Thoracic aorta (tissue), 2 donors: ENCODE results near the gene CLCNKA. TPM values are rescaled to one million over a fixed set of nuclear protein-coding genes. Genes with fewer than 3 reads are reported as not detected.
"Not testable (repeated sequence)": the region's sequence is repeated elsewhere in the genome, so short reads cannot be mapped to it uniquely, and the experiment has no call there.

Experiments
- ATAC-seq: fragments of 150-250 bp; one replicate; pipeline ENCODE4 v1.8.0; 2017; ENCODE audit warnings: low read depth; ENCODE audit not compliant: insufficient number of reproducible peaks, low FRiP score
- DNase-seq: peaks from one replicate; pipeline ENCODE4 v3.0.0-alpha.2; 2020; ENCODE audit warnings: low spot score
- H3K27ac ChIP-seq, 2 donors: fragments of 200-600 bp; sonication (generic); 1 replicate in 1 of 2; 2 replicates in 1 of 2; pipeline ENCODE4 v1.5.1; 2016; ENCODE audit warnings: mild to moderate bottlenecking in 2 of 2, moderate library complexity in 2 of 2
- H3K27me3 ChIP-seq: fragments of 200-600 bp; sonication (generic); replicated peaks from 2 replicates; pipeline ENCODE4 v1.6.0; 2016; ENCODE audit warnings: mild to moderate bottlenecking; ENCODE audit not compliant: insufficient read depth
- H3K36me3 ChIP-seq: fragments of 200-600 bp; sonication (generic); one replicate; pipeline ENCODE4 v1.5.1; 2016
- H3K4me1 ChIP-seq, 2 donors: fragments of 200-600 bp; sonication (generic); 1 replicate in 1 of 2; 2 replicates in 1 of 2; pipeline versions ENCODE4 v1.5.1 to v1.6.0; 2016; ENCODE audit warnings: low read depth in 2 of 2, mild to moderate bottlenecking in 1 of 2; ENCODE audit not compliant: control insufficient read depth in 1 of 2
- H3K4me3 ChIP-seq: fragments of 200-600 bp; sonication (generic); 2 replicates; pipeline ENCODE4 v1.5.1; 2016; ENCODE audit warnings: mild to moderate bottlenecking
- H3K9me3 ChIP-seq: fragments of 200-600 bp; sonication (generic); 2 replicates; pipeline ENCODE4 v1.5.1; 2016
- CTCF ChIP-seq: fragments of 200-600 bp; sonication (generic); IDR thresholded peaks from one replicate; pipeline ENCODE4 v1.5.1; 2019; ENCODE audit warnings: antibody characterized with exemption
- total RNA-seq, 2 donors: library from RNA; depleted of rRNA; stranded (reverse); fragments of >200 nt; gene quantifications; one replicate each; pipeline versions ENCODE4 v1.1.0 to v1.2.3, GENCODE V29; 2016

Gene CLCNKA
- total RNA-seq, 2 donors from 2014 or later, result 4.7 TPM; not detected in 1

GRCh38 chr1:16020325-16020724 is 1.5 kb upstream of the CLCNKA start:
- Histone ChIP-seq H3K27me3 (no peaks in the 10 kb centered on the region), H3K4me3 (no peak overlapping the region), H3K9me3 (no peaks in the 10 kb centered on the region), H3K4me1 (peaks cover 20 to 45% of the 10 kb centered on the region in 2 donors), H3K36me3 (peaks cover 4% of the 10 kb centered on the region), H3K27ac (peak overlapping the region; percentile 97 to 100)
- DNase-seq (no peak), ATAC-seq (no peak)
- no peak for TF ChIP-seq CTCF

GRCh38 chr1:16020878-16021277 is 958 bp upstream of the CLCNKA start:
- Histone ChIP-seq H3K4me1 (peaks cover 15 to 39% of the 10 kb centered on the region in 2 donors), H3K27ac (peak overlapping the region; percentile 97 to 100)
- H3K27me3 ChIP-seq, H3K9me3 ChIP-seq, DNase-seq, H3K36me3 ChIP-seq, H3K4me3 ChIP-seq, ATAC-seq: not testable (repeated sequence)

- Histone ChIP-seq H3K9me3 (no peaks in the 10 kb centered on the region), H3K27ac (no peak overlapping the region), H3K27me3 (no peaks in the 10 kb centered on the region), H3K4me1 (peaks cover 23 to 34% of the 10 kb centered on the region in 2 donors), H3K36me3 (no peaks in the 10 kb centered on the region), H3K4me3 (no peak overlapping the region)
- no peak for ATAC-seq
- no peak for TF ChIP-seq CTCF
- no peak for DNase-seq
Measured at GRCh38 chr1:16022393-16022792, 557 bp downstream of the CLCNKA start.

- peaks cover 23 to 33% of the 10 kb centered on the region in 2 donors for H3K4me1 ChIP-seq
- ATAC-seq (no peak), DNase-seq (no peak)
- no peaks in the 10 kb centered on the region for H3K9me3 ChIP-seq
- no peak overlapping the region for H3K4me3 ChIP-seq
- no peak for TF ChIP-seq CTCF
- no peaks in the 10 kb centered on the region for H3K27me3 ChIP-seq
- no peaks in the 10 kb centered on the region for H3K36me3 ChIP-seq
- no peak overlapping the region for H3K27ac ChIP-seq
Measured at GRCh38 chr1:16023050-16023653, 1.3 kb downstream of the CLCNKA start.

GRCh38 chr1:16026302-16026701 is 4.5 kb downstream of the CLCNKA start:
- H3K4me3 ChIP-seq, H3K27ac ChIP-seq: not testable (repeated sequence)

GRCh38 chr1:16026723-16027484 is 5.1 kb downstream of the CLCNKA start:
- Histone ChIP-seq H3K27me3 (no peaks in the 10 kb centered on the region), H3K36me3 (no peaks in the 10 kb centered on the region), H3K27ac (no peak overlapping the region), H3K9me3 (no peaks in the 10 kb centered on the region), H3K4me1 (peaks cover 8% of the 10 kb centered on the region in 2 donors), H3K4me3 (peak overlapping the region; percentile 46)
- ATAC-seq, result no peak
- no peak for TF ChIP-seq CTCF
- DNase-seq, result no peak

More at GRCh38 chr1:16026302-16026701, 4.5 kb downstream of the CLCNKA start:
- H3K4me1 ChIP-seq, DNase-seq, H3K9me3 ChIP-seq, H3K36me3 ChIP-seq, ATAC-seq, H3K27me3 ChIP-seq: not testable (repeated sequence)
